ENCODE data around the gene DECR2. TPM values are rescaled to one million over a fixed set of nuclear protein-coding genes. Genes with fewer than 3 reads are reported as not detected.
A peak's percentile ranks its signal among the peaks of the same experiment; 100 is the strongest.

Gene DECR2
- total and polyA plus RNA-seq, 2 of the 13 experiments (the other 11 are each of a cell fraction or from before 2014, with no cell fraction given) = 36.3 to 44.6 TPM

- TF ChIP-seq KAT7 (CRISPR knock-in tag; IDR thresholded peaks at IDR 0.05; ENCODE audit: borderline replicate concordance) (no peak), ZBTB8A (CRISPR knock-in tag; IDR thresholded peaks at IDR 0.05; ENCODE audit: borderline replicate concordance, low read depth) (no peak), SAFB2 (CRISPR knock-in tag; IDR thresholded peaks at IDR 0.05; ENCODE audit: borderline replicate concordance, low read depth) (no peak), U2AF1 (optimal IDR thresholded peaks at IDR 0.05; ENCODE audit: low read depth, low read length) (no peak), POLR2AphosphoS2 (IDR thresholded peaks at IDR 0.05; ENCODE audit: low read depth, low read length) (no peak), ZNF619 (CRISPR knock-in tag; IDR thresholded peaks at IDR 0.05) (no peak), KLF9 (CRISPR knock-in tag; IDR thresholded peaks at IDR 0.05; ENCODE audit: low read depth) (no peak), ZNF589 (CRISPR knock-in tag; conservative IDR thresholded peaks at IDR 0.05) (no peak), HDAC1 (CRISPR knock-in tag; IDR thresholded peaks at IDR 0.05) (no peak; the same call in 1 of the 2 replicates), MAFK (conservative IDR thresholded peaks at IDR 0.05 in 1 of 2, IDR thresholded peaks at IDR 0.05 in 1 of 2; ENCODE audit: low read length in 2 of 2) (no peak), ASH2L (IDR thresholded peaks at IDR 0.05; ENCODE audit: insufficient read length, low read depth, low read length) (peak; percentile 13), GPN1 (CRISPR knock-in tag; IDR thresholded peaks at IDR 0.05; ENCODE audit: borderline replicate concordance) (no peak), BORCS8-MEF2B (CRISPR knock-in tag; IDR thresholded peaks at IDR 0.05) (no peak), KMT2B (CRISPR knock-in tag; IDR thresholded peaks at IDR 0.05) (0 out of 2 replicates have a peak, but pooled peaks have one; percentile 4), ELF1 (CRISPR knock-in tag; IDR thresholded peaks at IDR 0.05) (no peak), ZBTB42 (CRISPR knock-in tag; IDR thresholded peaks at IDR 0.05) (no peak), ZSCAN20 (CRISPR knock-in tag; IDR thresholded peaks at IDR 0.05; ENCODE audit: borderline replicate concordance) (no peak), ZFAT (CRISPR knock-in tag; conservative IDR thresholded peaks at IDR 0.05) (no peak), ZNF432 (CRISPR knock-in tag; IDR thresholded peaks at IDR 0.05; ENCODE audit: borderline replicate concordance) (no peak), ZNF781 (CRISPR knock-in tag; IDR thresholded peaks at IDR 0.05; ENCODE audit: borderline replicate concordance, not compliant biosample characterization) (no peak), ZNF766 (CRISPR knock-in tag; IDR thresholded peaks at IDR 0.05; ENCODE audit: borderline replicate concordance) (no peak), UBTF (CRISPR knock-in tag; IDR thresholded peaks at IDR 0.05) (peak; percentile 61; the same call in 1 of the 2 replicates), SP4 (CRISPR knock-in tag; IDR thresholded peaks at IDR 0.05) (no peak), PPARG (CRISPR knock-in tag; conservative IDR thresholded peaks at IDR 0.05) (no peak)
- TF ChIP-seq, protein P1, sequence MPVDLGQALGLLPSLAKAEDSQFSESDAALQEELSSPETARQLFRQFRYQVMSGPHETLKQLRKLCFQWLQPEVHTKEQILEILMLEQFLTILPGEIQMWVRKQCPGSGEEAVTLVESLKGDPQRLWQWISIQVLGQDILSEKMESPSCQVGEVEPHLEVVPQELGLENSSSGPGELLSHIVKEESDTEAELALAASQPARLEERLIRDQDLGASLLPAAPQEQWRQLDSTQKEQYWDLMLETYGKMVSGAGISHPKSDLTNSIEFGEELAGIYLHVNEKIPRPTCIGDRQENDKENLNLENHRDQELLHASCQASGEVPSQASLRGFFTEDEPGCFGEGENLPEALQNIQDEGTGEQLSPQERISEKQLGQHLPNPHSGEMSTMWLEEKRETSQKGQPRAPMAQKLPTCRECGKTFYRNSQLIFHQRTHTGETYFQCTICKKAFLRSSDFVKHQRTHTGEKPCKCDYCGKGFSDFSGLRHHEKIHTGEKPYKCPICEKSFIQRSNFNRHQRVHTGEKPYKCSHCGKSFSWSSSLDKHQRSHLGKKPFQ (CRISPR knock-in tag; IDR thresholded peaks at IDR 0.05; ENCODE audit: insufficient replicate concordance) = no peak
- TF ChIP-seq, protein P2, sequence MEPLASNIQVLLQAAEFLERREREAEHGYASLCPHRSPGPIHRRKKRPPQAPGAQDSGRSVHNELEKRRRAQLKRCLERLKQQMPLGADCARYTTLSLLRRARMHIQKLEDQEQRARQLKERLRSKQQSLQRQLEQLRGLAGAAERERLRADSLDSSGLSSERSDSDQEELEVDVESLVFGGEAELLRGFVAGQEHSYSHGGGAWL (CRISPR knock-in tag; IDR thresholded peaks at IDR 0.05) = no peak
- TF ChIP-seq, protein P3, sequence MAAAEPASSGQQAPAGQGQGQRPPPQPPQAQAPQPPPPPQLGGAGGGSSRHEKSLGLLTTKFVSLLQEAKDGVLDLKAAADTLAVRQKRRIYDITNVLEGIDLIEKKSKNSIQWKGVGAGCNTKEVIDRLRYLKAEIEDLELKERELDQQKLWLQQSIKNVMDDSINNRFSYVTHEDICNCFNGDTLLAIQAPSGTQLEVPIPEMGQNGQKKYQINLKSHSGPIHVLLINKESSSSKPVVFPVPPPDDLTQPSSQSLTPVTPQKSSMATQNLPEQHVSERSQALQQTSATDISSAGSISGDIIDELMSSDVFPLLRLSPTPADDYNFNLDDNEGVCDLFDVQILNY (CRISPR knock-in tag; conservative IDR thresholded peaks at IDR 0.05) = no peak
Observed at GRCh38 chr16:369866-370436, 31.7 kb upstream of the DECR2 start (continued).

Measured in HepG2 (cell line).